Ascending aorta (tissue), 2 donors: Measurements from ENCODE around the gene SUCLG2. TPM values are rescaled to one million over a fixed set of nuclear protein-coding genes. Genes with fewer than 3 reads are reported as not detected.

ENCODE experiments used
- DNase-seq, 2 donors: peaks; one replicate each; pipeline ENCODE4 v3.0.0-alpha.2; 2019; ENCODE audit warnings: low spot score in 2 of 2
- H3K27ac ChIP-seq, 2 donors: fragments of 200-600 bp; sonication (generic); one replicate each; pipeline ENCODE4 v1.5.1; 2016 to 2017; ENCODE audit warnings: mild to moderate bottlenecking in 1 of 2
- H3K27me3 ChIP-seq: fragments of 200-600 bp; sonication (generic); one replicate; pipeline ENCODE4 v1.5.1; 2017
- H3K36me3 ChIP-seq, 2 donors: fragments of 200-600 bp; sonication (generic); one replicate each; pipeline ENCODE4 v1.5.1; 2016
- H3K4me1 ChIP-seq, 2 donors: fragments of 200-600 bp; sonication (generic); one replicate each; pipeline ENCODE4 v1.5.1; 2016 to 2017; ENCODE audit warnings: mild to moderate bottlenecking in 1 of 2
- H3K4me3 ChIP-seq, 2 donors: fragments of 200-600 bp; sonication (generic); one replicate each; pipeline ENCODE4 v1.5.1; 2016 to 2017; ENCODE audit warnings: mild to moderate bottlenecking in 1 of 2
- H3K9me3 ChIP-seq, 2 donors: fragments of 200-600 bp; sonication (generic); one replicate each; pipeline ENCODE4 v1.5.1; 2016
- CTCF ChIP-seq, 3 experiments: fragments of 200-600 bp in 2 of 3; fragments of 450-650 bp in 1 of 3; sonication (generic) in 2 of 3; IDR thresholded peaks; one replicate each; pipeline ENCODE4 v1.5.1; 2016 to 2019; ENCODE audit warnings: antibody characterized with exemption in 3 of 3, mild to moderate bottlenecking in 1 of 3, moderate library complexity in 1 of 3
- intact Hi-C: fragments of 100-400 bp; cut with DNase I; formaldehyde crosslinking; loops from one replicate; pipeline ENCODE4 v1.15.1; 2023
- total RNA-seq: library from RNA; depleted of rRNA; stranded (reverse); fragments of >200 nt; gene quantifications from one replicate; pipeline ENCODE4 v1.1.0, GENCODE V29; 2016

The SUCLG2 gene
- total RNA-seq, 1 donor from 2014 or later = 33.6 TPM

- intact Hi-C loops = no loop called here
- no peaks in the 10 kb centered on the region for H3K9me3 ChIP-seq
- TF ChIP-seq CTCF (IDR thresholded peaks at IDR 0.05) = no peak
- H3K4me1 ChIP-seq = peaks cover 4 to 14% of the 10 kb centered on the region in 2 donors
- no peak overlapping the region for H3K4me3 ChIP-seq
- no peaks in the 10 kb centered on the region for H3K36me3 ChIP-seq
- no peak for DNase-seq
- H3K27me3 ChIP-seq = no peaks in the 10 kb centered on the region
- no peak overlapping the region for H3K27ac ChIP-seq
Observed at GRCh38 chr3:67656614-67657013, 2.2 kb upstream of the SUCLG2 start.

- H3K4me3 ChIP-seq = peak overlapping the region; percentile 84 to 86
- no peak for TF ChIP-seq CTCF (IDR thresholded peaks at IDR 0.05)
- DNase-seq = peak; percentile 21 to 76
- peak overlapping the region in 1 of 2 donors; percentile 99 for H3K27ac ChIP-seq
- intact Hi-C loops = no loop called here
- no peaks in the 10 kb centered on the region for H3K9me3 ChIP-seq
- peaks cover 4 to 14% of the 10 kb centered on the region in 2 donors for H3K4me1 ChIP-seq
- no peaks in the 10 kb centered on the region for H3K36me3 ChIP-seq
- H3K27me3 ChIP-seq = no peaks in the 10 kb centered on the region
Observed at GRCh38 chr3:67655364-67656121, 1.1 kb upstream of the SUCLG2 start.

GRCh38 chr3:67654844-67655177, 399 bp upstream of the SUCLG2 start:
- H3K9me3 ChIP-seq = no peaks in the 10 kb centered on the region
- H3K27ac ChIP-seq = peak overlapping the region; percentile 92 to 99
- H3K4me1 ChIP-seq = peaks cover 4 to 14% of the 10 kb centered on the region in 2 donors
- intact Hi-C loops = loop anchor here (5.0 kb wide), 2 partner anchors 48 to 658 kb away; partner anchors contain the start of gene KBTBD8
- no peaks in the 10 kb centered on the region for H3K36me3 ChIP-seq
- H3K27me3 ChIP-seq = no peaks in the 10 kb centered on the region
- TF ChIP-seq CTCF (IDR thresholded peaks at IDR 0.05) = no peak
- DNase-seq = no peak
- H3K4me3 ChIP-seq = peak overlapping the region; percentile 84 to 86

- Histone ChIP-seq H3K36me3 (no peaks in the 10 kb centered on the region), H3K4me3 (peak overlapping the region; percentile 84 to 86), H3K27me3 (no peaks in the 10 kb centered on the region), H3K9me3 (no peaks in the 10 kb centered on the region), H3K27ac (peak overlapping the region; percentile 92 to 99), H3K4me1 (peaks cover 4 to 14% of the 10 kb centered on the region in 2 donors)
- DNase-seq = no peak
- intact Hi-C loops = loop anchor here (5.0 kb wide), 2 partner anchors 46 to 656 kb away; partner anchors contain the start of gene KBTBD8
- no peak for TF ChIP-seq CTCF (IDR thresholded peaks at IDR 0.05)
Observed at GRCh38 chr3:67653425-67654098, 850 bp downstream of the SUCLG2 start.

- Histone ChIP-seq H3K4me3 (no peak overlapping the region), H3K27me3 (no peaks in the 10 kb centered on the region), H3K9me3 (no peaks in the 10 kb centered on the region), H3K4me1 (peaks cover 4 to 11% of the 10 kb centered on the region in 2 donors), H3K27ac (no peak overlapping the region), H3K36me3 (no peaks in the 10 kb centered on the region)
- no peak for DNase-seq
- TF ChIP-seq CTCF (IDR thresholded peaks at IDR 0.05) = no peak
- intact Hi-C loops = loop anchor here (5.0 kb wide), 2 partner anchors 43 to 653 kb away; partner anchors contain the start of gene KBTBD8
Observed at GRCh38 chr3:67650084-67650483, 4.3 kb downstream of the SUCLG2 start.
